Neutrophil (primary cell): ENCODE results near the gene KRTAP5-8.

Experiments
- H3K27ac ChIP-seq: fragments of 200-600 bp; sonication (generic); 2 replicates; pipeline ENCODE4 v1.5.1; 2016; ENCODE audit warnings: mild to moderate bottlenecking, moderate library complexity
- H3K27me3 ChIP-seq: fragments of 200-600 bp; sonication (generic); 2 replicates; pipeline ENCODE4 v1.6.0; 2016; ENCODE audit warnings: mild to moderate bottlenecking
- H3K36me3 ChIP-seq: fragments of 200-600 bp; sonication (generic); 2 replicates; pipeline ENCODE4 v1.5.1; 2017
- H3K4me1 ChIP-seq, 2 experiments: fragments of 200-600 bp in 1 of 2; sonication (generic) in 1 of 2; 1 replicate in 1 of 2; 2 replicates in 1 of 2; pipeline versions ENCODE4 v1.5.1 to v1.6.1; 2013 to 2016; ENCODE audit warnings: low read depth in 1 of 2, low read length in 1 of 2, mild to moderate bottlenecking in 1 of 2, moderate library complexity in 1 of 2; ENCODE audit not compliant: control insufficient read depth in 1 of 2, insufficient read depth in 1 of 2
- H3K4me3 ChIP-seq, 2 experiments: fragments of 200-600 bp in 1 of 2; sonication (generic) in 1 of 2; 1 replicate in 1 of 2; 2 replicates in 1 of 2; pipeline ENCODE4 v1.5.1; 2013 to 2016; ENCODE audit warnings: low read depth in 1 of 2, low read length in 1 of 2, mild to moderate bottlenecking in 1 of 2, moderate library complexity in 1 of 2
- H3K9me3 ChIP-seq: fragments of 200-600 bp; sonication (generic); 2 replicates; pipeline ENCODE4 v1.5.1; 2016
- CTCF ChIP-seq: fragments of 200-600 bp; sonication (generic); IDR thresholded peaks from 2 replicates; pipeline ENCODE4 v1.5.1; 2016; ENCODE audit warnings: antibody characterized with exemption

The KRTAP5-8 gene

GRCh38 chr11:71499125-71499524 is 38.7 kb upstream of the KRTAP5-8 start:
- Histone ChIP-seq H3K27me3 (no peaks in the 10 kb centered on the region), H3K27ac (no peak overlapping the region), H3K4me3 (no peak overlapping the region), H3K9me3 (no peaks in the 10 kb centered on the region), H3K4me1 (no peaks in the 10 kb centered on the region), H3K36me3 (peaks cover 100% of the 10 kb centered on the region)
- TF ChIP-seq CTCF, result no peak

GRCh38 chr11:71499546-71499945 is 38.3 kb upstream of the KRTAP5-8 start:
- Histone ChIP-seq H3K36me3 (peaks cover 100% of the 10 kb centered on the region), H3K9me3 (no peaks in the 10 kb centered on the region), H3K4me3 (no peak overlapping the region), H3K4me1 (no peaks in the 10 kb centered on the region), H3K27me3 (no peaks in the 10 kb centered on the region), H3K27ac (no peak overlapping the region)
- TF ChIP-seq CTCF, result no peak

GRCh38 chr11:71500601-71501021 is 37.2 kb upstream of the KRTAP5-8 start:
- TF ChIP-seq CTCF, result no peak
- Histone ChIP-seq H3K36me3 (peaks cover 100% of the 10 kb centered on the region), H3K9me3 (no peaks in the 10 kb centered on the region), H3K27ac (no peak overlapping the region), H3K4me1 (no peaks in the 10 kb centered on the region), H3K4me3 (no peak overlapping the region), H3K27me3 (no peaks in the 10 kb centered on the region)

GRCh38 chr11:71501071-71501985 is 36.5 kb upstream of the KRTAP5-8 start:
- Histone ChIP-seq H3K36me3 (peaks cover 100% of the 10 kb centered on the region), H3K9me3 (no peaks in the 10 kb centered on the region), H3K4me1 (no peaks in the 10 kb centered on the region), H3K27me3 (no peaks in the 10 kb centered on the region), H3K4me3 (no peak overlapping the region), H3K27ac (no peak overlapping the region)
- no peak for TF ChIP-seq CTCF

GRCh38 chr11:71502026-71502425 is 35.8 kb upstream of the KRTAP5-8 start:
- Histone ChIP-seq H3K36me3 (peaks cover 97% of the 10 kb centered on the region), H3K9me3 (no peaks in the 10 kb centered on the region), H3K27ac (no peak overlapping the region), H3K4me1 (no peaks in the 10 kb centered on the region), H3K27me3 (no peaks in the 10 kb centered on the region), H3K4me3 (no peak overlapping the region)
- no peak for TF ChIP-seq CTCF
